Fibroblast of skin of left quadriceps (primary cell): ENCODE data around the gene PRDM2.

ENCODE experiments used
- DNase-seq, 2 experiments: peaks; one replicate each; pipeline ENCODE4 v3.0.0-alpha.2; 2013; ENCODE audit warnings: low read depth in 2 of 2

PRDM2 gene

GRCh38 chr1:13790290-13791030 lies 90.5 kb downstream of the PRDM2 start:
- DNase-seq, result no peak

GRCh38 chr1:13792419-13792818 lies 92.4 kb downstream of the PRDM2 start:
- DNase-seq, result peak; percentile 84 to 86

GRCh38 chr1:13793088-13793730 lies 93.2 kb downstream of the PRDM2 start:
- DNase-seq, result no peak

GRCh38 chr1:13794231-13795187 lies 94.5 kb downstream of the PRDM2 start:
- no peak for DNase-seq

GRCh38 chr1:13797397-13797796 lies 97.4 kb downstream of the PRDM2 start:
- DNase-seq, result no peak

DNA sequence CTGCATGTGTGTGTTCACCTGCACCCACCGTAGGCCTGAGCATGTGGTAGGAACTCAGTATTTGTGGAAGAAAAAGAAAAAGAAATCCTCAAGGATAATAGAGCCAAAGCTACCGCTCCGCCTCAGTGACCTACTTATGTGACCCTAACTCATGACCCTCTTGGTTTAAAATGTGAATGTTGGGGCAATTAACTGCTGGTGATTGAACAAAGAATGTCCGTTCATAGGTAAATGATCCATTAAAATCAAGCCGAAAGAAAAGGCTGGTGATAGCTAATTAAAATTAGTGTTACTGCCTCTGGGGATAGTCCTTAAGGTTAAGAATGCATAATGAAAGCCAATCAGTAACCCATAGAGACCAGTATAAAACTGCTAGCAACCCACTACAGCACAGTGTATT lies 98.1 kb downstream of the PRDM2 start:
- DNase-seq, result no peak

DNA sequence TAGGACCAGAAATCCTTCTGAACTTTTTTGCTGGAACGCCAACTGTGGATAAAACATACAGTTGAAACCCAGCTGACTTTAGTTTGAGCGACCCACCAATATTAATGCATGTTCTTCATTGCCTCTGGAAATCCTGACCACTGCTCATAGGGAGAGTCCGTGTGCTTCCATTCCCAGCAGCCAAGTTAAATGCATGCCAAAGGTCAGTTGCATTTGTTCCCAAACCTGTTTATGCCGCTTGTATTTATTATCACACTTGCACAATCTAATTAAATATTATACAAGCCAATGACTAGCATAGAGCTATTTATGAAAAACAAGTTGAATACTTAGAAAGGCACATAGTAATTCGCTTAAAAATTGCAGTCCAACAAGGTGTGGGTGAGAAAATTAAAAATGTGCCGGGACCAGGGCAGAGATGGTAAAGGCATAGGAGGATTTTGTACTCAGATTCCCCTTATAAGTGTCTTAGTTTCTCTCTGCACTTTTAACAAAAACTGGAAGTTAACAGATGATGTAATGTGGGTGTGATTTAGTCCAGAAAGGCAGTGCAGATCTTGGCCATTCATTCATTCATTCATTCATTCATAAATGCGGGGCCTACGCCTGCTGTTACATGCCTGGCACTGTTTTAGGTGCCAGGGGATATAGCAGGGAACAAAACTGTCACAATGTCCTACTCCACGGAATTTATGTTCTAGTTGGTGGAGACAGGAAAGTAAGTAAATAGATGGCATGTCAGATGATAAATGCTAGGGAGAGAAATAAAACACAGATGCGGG lies 99.7 kb downstream of the PRDM2 start:
- no peak for DNase-seq

DNA sequence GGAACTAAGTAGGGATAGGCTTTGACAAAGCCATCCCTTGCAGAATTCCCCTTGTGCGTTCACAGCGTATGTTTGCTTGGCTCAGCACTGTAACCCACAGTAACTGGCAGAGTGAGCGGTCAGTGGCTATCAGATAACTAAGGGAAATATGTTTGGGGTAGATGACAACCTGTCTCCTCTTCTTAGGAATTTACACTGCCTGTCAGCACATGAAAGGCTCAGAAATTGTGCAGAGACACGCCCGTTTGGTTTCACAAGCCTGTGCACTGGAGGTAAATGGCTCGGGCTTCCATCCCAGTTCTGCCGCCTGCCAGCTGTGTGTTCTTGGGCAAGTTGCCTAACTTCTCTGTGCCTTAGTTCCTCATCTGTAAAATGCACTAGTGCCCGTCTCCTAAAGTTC lies 101.2 kb downstream of the PRDM2 start:
- DNase-seq, result no peak

GRCh38 chr1:13801655-13802486 lies 101.9 kb downstream of the PRDM2 start:
- DNase-seq, result no peak

DNA sequence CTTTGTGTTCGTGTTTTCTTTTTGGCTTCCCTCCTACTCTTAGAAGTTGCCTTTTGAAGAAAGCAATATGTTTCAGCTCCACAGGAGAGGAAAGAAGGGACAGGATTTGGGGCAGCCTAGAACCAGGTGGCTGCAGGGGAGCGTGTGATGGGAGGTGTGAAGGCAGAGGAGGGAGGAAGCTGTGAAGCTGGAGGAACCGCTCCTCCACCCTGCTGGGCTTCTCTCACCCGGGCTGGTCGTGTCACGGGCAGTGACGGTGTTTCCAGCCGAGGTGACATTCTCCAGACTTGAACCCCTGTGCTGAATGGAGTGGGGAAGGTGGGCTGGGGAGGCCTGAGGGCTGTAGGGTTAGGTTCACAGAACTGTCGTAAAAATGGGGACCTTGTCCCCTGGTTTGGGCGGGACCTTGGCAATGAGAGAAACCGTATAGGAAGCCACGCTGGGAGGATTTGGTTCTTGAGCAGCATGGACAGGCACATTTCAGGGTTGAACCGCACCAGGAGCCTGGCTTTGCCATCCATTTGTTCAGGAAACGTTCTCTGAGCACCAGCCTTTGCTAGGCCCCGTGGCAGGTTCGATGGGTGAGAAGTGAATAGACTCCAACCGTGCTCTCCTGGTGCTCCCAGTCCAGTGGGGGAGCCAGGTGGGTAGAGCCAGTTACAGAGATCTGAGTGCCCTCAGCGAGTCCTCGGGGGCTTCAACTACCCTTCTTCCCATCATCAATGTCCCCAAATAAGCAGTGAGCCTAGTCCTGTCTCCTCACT lies 103.0 kb downstream of the PRDM2 start:
- DNase-seq, result no peak

DNA sequence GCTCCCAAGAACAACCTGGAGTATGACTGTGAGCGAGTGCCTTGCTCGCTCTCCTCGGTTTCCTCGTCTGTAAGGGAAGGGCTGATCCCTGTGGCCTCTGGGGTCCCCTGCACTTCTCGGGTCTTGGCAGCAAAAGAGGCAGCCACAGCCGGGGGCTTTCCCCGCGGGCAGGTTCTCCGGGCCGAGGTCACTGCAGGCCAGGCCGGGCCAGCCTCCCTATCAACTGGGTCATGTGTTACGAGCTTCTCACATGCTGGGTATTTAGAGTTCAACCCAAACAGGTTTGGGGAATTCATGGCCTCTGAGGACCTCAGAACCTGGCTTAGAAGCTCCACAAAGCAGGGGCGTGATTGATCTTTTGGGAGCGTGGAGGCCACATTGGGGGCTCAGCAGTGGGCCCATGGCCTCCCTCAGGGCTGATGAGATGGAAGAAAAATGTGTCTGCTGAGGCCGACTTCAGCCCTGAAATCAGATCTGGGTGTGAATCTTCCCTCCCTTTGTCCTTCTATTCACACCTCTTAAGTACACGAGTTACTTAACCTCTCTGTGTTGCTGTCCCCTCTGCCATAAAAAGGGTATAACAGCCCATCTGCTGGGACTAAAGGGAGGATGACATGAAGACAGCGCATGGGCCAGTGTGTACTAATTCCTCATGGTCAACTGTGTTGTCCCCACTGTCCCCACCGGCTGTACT lies 103.7 kb downstream of the PRDM2 start:
- DNase-seq, result no peak

DNA sequence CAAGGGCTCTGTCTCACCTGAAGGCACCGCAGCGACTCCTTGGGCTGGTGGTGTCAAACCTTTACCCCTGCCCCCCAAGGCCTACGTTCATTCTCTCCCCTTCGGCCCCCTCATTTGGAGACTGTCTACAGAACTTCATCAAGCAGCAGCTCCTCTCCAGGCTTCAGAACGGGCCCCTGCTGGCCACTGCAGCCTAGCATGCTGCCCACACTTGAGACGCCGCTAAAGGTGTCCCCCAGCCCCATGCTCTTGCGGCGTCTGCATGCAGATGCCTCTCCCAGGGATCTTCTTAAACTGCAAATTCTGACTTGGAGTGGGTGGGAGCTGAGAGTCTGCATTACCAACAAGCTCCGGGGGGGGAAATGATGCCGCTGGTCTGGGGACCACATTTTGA lies 104.2 kb downstream of the PRDM2 start:
- DNase-seq, result no peak

DNA sequence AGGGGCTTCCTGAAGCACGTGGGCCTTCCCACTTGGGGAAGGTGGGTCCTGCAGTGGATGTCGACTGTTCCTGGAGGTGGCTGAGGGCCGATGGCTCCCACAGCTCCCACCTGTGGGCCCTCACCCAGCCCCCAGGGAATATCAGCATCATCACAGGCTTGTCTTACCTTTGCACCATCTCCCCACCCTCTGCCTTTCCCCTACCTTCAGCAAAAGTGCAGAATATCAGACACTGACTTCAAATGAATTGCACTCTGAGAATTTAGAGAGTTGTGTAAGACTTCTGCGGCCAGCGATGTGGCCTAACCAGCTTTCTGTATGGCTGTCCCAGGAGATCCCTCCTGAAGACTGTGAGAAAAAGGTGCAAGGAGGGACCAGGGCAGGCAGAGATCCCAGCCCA lies 105.4 kb downstream of the PRDM2 start:
- DNase-seq, result no peak

DNA sequence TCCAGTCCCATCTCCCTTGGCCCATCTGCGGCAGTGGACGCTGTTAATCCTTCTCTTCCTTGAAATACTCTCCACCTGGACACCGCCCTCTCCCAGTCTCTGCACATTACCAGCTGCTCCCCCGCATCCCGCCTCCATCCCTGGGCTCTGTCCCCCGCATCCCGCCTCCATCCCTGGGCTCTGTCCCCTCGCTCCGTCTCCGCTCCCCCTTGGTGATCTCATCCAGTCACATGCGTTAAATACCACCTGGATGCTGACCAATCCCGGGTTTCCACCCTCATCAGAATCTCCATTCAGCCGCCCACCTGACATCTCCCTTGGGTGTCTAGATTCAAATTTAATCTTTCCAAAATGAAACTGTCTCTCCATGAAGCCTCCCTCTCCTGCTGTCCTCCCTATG lies 106.1 kb downstream of the PRDM2 start:
- DNase-seq, result no peak

GRCh38 chr1:13807209-13807608 lies 107.2 kb downstream of the PRDM2 start:
- DNase-seq, result no peak

DNA sequence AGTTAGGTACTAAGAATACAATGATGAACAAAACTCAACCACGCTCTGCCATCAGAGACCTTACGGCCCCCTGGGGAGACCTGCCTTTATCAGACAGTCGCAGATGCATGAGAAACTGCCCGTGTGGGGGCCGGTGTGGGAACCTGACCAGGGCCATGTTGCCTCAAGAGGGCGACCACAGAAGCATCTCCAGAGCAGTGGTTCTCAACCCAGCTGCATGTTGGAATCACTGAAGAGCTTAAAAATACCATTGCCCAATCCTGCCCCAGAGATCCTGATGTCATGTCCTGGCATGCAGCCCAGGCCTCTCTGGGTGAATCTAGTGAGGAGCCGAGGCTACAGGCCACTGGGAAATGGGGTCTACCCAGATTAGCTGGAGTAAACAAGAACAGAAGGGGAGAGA lies 108.7 kb downstream of the PRDM2 start:
- DNase-seq, result no peak

- DNase-seq, result no peak
These were observed 109.6 kb downstream of the PRDM2 start for GRCh38 chr1:13809461-13810159.

DNA sequence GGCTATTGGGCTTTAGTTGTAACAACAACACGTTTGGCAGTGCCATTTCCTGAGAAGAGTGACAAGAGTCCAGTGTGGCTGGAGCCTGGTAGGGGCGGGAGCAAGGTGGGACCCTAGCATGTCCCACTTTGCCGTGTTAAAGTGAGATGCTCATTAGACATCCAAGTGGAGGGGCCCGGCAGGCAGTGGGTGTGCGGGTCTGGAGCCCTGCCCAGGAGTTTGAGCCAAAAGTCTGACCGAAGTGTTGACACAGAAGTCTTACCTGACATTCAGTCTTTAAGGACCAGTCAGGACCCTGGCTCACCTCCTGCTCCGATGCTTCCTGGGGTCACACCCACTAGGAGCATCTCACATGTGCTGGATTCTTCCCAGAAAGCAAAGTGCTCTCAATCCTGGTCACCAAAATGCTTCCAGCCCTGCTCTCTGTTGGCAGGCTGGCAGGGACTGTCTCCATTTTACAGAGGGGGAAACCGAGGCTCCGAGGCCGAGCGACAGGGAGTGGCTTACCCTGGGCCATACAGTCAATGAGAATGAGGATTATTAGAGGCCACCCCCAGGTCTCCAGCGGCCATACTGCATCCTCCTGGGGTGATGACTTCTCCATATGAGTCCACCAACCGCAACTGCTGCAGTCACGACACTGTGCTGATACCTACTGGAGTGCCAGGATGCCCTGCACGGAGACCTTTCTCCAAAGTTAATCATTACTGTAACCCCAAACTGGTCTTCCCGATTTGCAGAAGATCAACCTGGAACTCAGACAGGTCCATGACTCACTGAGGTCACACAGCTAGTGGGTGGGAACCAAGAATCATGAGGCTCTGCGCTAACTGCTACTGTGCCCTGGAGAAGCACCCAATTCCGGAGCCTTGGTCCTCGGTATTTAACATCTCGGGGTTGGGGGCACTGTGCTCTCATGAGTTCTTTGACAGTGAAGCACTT lies 112.7 kb downstream of the PRDM2 start:
- DNase-seq, result no peak
